Hypothalamus (tissue), 51 donors: ENCODE results near the gene PCDHB11.
"Not testable (repeated sequence)": the region's sequence is repeated elsewhere in the genome, so short reads cannot be mapped to it uniquely, and the experiment has no call there.

Experiments
- DNase-seq, 51 donors: peaks; one replicate each; lab custom pipeline; 2025; lab: John Stamatoyannopoulos, UW

The PCDHB11 gene

GRCh38 chr5:141184117-141184855, 15.1 kb upstream of the PCDHB11 start:
- DNase-seq = not testable (repeated sequence)

GRCh38 chr5:141186897-141187512, 12.4 kb upstream of the PCDHB11 start, which contains the start of gene PCDHB9:
PCDHB9 (plus strand) TSS chr5:141187161; CDS start chr5:141187319, 158 bp downstream.
- DNase-seq = peak in 1 of 51 donors; percentile 15

GRCh38 chr5:141188682-141189081, 10.7 kb upstream of the PCDHB11 start:
- DNase-seq = not testable (repeated sequence)

- not testable (repeated sequence) for DNase-seq
Measured at GRCh38 chr5:141189131-141189530, 10.3 kb upstream of the PCDHB11 start.

- peak in 10 of 51 donors; percentile 3 to 52 (median 18) for DNase-seq
Measured at GRCh38 chr5:141192110-141192725, 7.2 kb upstream of the PCDHB11 start, which contains the start of gene PCDHB10. PCDHB10 (plus strand) TSS chr5:141192353; CDS start chr5:141192553, 200 bp downstream.

GRCh38 chr5:141194332-141194731, 5.1 kb upstream of the PCDHB11 start:
- DNase-seq = not testable (repeated sequence)

GRCh38 chr5:141196363-141196762, 3.1 kb upstream of the PCDHB11 start:
- no peak for DNase-seq

GRCh38 chr5:141201126-141201525, 1.7 kb downstream of the PCDHB11 start:
- not testable (repeated sequence) for DNase-seq

GRCh38 chr5:141201646-141202045, 2.2 kb downstream of the PCDHB11 start:
- not testable (repeated sequence) for DNase-seq

- no peak for DNase-seq
Measured at GRCh38 chr5:141208478-141208877, 9.1 kb downstream of the PCDHB11 start, which contains the start of gene PCDHB12. PCDHB12 (plus strand) TSS chr5:141208719; CDS start chr5:141208908, 189 bp downstream.

GRCh38 chr5:141210281-141210680, 10.9 kb downstream of the PCDHB11 start:
- not testable (repeated sequence) for DNase-seq

GRCh38 chr5:141210849-141211248, 11.4 kb downstream of the PCDHB11 start:
- not testable (repeated sequence) for DNase-seq

- DNase-seq = peak in 10 of 51 donors; percentile 3 to 33 (median 12)
Measured at GRCh38 chr5:141213656-141214339, 14.4 kb downstream of the PCDHB11 start, which contains the start of gene PCDHB13. PCDHB13 (plus strand) TSS chr5:141213919; CDS start chr5:141214124, 205 bp downstream.

- DNase-seq = not testable (repeated sequence)
Measured at GRCh38 chr5:141214583-141214982, 15.2 kb downstream of the PCDHB11 start.

GRCh38 chr5:141215504-141215903, 16.1 kb downstream of the PCDHB11 start:
- not testable (repeated sequence) for DNase-seq

- DNase-seq = not testable (repeated sequence)
Measured at GRCh38 chr5:141216035-141216434, 16.6 kb downstream of the PCDHB11 start.

- no peak for DNase-seq
Measured at GRCh38 chr5:141223112-141223783, 23.8 kb downstream of the PCDHB11 start, which contains the start of gene PCDHB14. PCDHB14 (plus strand) TSS chr5:141223343; CDS start chr5:141223506, 163 bp downstream.

- DNase-seq = not testable (repeated sequence)
Measured at GRCh38 chr5:141224844-141225243, 25.4 kb downstream of the PCDHB11 start.

GRCh38 chr5:141225421-141225820, 26.0 kb downstream of the PCDHB11 start:
- DNase-seq = not testable (repeated sequence)
